PC-3 (cell line): ENCODE data around the gene WDR7.

ENCODE experiments used
- EZH2 ChIP-seq: fragments of 300-600 bp; sonication (generic); IDR thresholded peaks from one replicate; pipeline ENCODE4 v1.6.1; 2017; ENCODE audit warnings: antibody characterized with exemption, mild to moderate bottlenecking, low read length; ENCODE audit not compliant: unreplicated experiment
- EZH2phosphoT487 ChIP-seq: fragments of 300-600 bp; sonication (generic); IDR thresholded peaks from 2 replicates; pipeline ENCODE4 v1.6.1; 2018; ENCODE audit warnings: mild to moderate bottlenecking, antibody characterized with exemption, low read length, borderline replicate concordance
- TF ChIP-seq, protein P1 (sequence below): fragments of 300-600 bp; sonication (generic); conservative IDR thresholded peaks from 2 replicates; pipeline ENCODE4 v1.5.1; 2017; ENCODE audit warnings: antibody characterized with exemption, low read depth, mild to moderate bottlenecking, low read length

DNA sequence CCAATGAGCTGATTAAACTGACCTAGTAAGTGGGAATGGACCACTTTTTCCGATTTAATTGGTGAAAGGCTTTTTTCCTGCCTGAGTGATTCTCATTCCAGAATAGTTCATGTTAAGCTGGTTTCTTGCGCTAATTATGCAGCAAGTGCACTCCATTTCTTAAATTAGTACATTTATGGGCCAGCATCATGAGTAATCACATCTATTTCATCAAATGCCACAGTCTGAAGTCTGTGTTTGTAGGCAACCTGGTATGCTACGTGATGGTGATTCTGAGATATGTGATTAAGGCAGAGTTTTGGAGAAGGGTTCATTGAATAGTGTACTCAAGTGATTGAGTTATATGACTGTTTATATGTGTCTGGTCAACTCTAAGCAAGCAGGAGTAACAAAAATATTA is 367.7 kb downstream of the WDR7 start:
- TF ChIP-seq, protein P1, sequence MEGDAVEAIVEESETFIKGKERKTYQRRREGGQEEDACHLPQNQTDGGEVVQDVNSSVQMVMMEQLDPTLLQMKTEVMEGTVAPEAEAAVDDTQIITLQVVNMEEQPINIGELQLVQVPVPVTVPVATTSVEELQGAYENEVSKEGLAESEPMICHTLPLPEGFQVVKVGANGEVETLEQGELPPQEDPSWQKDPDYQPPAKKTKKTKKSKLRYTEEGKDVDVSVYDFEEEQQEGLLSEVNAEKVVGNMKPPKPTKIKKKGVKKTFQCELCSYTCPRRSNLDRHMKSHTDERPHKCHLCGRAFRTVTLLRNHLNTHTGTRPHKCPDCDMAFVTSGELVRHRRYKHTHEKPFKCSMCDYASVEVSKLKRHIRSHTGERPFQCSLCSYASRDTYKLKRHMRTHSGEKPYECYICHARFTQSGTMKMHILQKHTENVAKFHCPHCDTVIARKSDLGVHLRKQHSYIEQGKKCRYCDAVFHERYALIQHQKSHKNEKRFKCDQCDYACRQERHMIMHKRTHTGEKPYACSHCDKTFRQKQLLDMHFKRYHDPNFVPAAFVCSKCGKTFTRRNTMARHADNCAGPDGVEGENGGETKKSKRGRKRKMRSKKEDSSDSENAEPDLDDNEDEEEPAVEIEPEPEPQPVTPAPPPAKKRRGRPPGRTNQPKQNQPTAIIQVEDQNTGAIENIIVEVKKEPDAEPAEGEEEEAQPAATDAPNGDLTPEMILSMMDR: no peak
- no peak for TF ChIP-seq EZH2phosphoT487
- no peak for TF ChIP-seq EZH2
